NAMALWA (cell line): ENCODE measurements around the gene KSR1.

Source experiments
- DNase-seq: peaks from one replicate; pipeline ENCODE4 v3.0.0-alpha.2; 2015; ENCODE audit warnings: low spot score

The KSR1 gene

DNA sequence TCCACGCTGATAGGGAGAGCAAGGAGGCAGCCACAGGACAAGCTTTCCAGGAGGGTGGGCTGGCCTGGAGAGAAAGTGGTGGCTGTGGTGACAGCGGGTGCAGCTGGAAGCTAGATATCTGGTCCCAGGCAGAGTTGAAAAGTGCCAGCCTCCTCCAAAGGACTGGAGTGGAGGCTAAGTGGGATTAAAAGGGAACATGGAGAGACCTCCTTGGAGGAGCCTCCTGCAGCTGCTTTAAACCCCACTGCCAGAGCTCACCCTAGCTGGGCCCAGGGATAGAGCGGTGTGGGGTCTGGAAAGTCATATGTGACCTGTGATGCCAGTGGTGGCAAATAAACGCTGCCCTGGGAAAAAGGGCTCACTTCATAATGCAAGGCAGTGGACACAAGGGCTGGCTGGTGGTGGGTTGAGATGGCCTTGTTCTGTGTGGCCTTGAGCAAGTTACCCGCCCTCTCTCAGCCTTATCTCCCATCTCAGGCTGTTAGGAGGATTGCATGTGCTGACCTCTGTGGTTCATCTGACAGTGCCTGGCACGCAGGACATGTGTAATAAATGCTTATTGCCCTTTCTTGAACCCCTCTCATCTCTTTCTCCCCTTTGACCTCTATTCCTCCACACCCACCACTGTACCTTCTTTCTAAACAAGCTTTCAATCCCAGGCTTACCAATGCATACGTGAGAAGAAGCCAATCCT is 113.8 kb downstream of the KSR1 start:
- DNase-seq: no peak

DNA sequence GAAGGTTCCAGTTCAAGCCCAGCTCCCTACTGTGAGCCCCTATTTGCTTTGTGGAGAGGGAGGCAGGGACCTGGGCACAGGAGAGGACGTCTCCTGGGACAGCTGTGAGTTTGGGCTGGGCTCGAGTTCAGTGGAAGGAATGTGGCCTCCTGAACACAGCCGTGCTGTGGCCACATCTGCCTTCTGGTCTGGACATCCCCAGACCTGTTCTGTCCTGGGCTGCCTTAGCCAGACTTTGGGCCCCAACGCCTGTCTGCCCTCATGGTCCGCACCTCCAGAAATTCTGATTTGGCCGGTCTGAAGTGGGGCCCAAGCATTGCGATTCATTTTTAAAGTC is 114.3 kb downstream of the KSR1 start:
- no peak for DNase-seq

DNA sequence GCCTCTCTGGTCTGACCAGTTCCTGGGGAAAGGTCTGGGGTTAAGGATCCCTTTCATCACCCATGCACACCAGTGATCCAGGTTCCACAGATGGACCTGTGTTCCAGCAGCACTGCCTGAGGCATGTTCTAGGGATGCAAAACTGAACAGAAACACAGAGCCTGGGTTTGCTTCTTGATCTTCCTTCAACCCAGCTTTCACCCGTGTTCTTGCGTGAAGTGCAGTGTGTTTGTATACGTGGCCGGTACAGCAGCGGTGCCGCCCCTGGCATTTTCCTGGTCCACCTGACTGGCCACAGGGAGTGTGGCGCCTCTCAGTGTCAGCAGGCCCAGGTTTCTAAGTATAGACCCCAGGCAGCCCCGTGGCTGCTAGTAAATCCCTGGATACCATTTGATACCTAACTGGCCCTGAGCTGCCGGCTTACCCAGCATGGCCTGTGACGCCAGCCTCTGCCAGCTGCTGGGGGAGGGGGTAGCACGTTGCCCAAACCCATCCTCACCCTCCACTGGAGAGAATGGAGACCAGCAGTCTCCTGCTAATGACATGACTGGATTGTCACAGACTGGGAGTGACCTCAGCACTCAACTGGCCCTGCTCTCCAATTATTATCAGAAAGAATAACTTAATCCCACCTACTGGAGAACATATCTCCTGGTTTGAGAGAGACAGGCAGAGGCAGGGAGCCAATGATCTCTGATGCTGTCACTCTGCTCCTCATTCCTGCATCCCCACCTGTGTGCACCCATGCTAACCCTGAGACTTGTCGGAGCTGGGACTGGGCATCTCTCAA is 115.5 kb downstream of the KSR1 start:
- no peak for DNase-seq

DNA sequence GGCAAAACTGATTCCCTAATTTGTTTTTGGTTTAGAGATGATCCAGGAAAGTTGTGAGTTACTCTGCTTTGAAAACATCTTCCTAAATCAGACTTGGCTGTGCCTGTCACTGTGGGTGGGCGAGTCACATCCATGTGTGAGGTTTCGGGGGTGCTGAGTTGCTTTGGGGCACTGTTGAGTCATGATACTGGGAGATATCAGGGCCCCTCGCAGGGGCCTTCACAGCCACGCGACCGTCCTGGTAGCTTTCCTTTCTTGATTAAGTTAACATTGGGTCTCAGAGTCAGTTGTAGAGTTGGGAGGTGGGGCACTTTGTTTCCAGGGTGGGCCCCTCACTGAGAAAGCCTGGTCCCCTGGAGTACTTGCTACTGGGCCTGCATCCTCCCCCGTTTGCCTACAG is 116.4 kb downstream of the KSR1 start:
- DNase-seq: no peak

DNA sequence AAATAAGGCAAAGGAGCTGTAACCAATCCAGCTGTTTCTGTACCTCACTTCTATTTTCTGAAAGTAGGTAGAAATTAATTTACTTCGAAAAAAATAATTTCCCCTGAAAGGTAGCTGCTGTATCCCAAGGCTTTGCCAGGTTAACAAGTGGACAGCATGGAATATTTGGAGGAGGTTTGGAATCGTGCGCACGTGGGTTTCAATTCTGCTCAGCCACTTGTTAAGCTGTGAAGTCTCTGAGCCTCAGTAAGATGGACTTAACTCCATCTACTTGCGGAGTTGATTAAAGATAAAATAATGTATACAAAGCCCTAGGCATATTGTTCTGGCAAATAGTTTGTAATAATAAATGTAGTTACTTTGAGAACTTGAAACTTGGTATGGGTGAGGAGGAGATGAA is 117.3 kb downstream of the KSR1 start:
- DNase-seq: no peak

DNA sequence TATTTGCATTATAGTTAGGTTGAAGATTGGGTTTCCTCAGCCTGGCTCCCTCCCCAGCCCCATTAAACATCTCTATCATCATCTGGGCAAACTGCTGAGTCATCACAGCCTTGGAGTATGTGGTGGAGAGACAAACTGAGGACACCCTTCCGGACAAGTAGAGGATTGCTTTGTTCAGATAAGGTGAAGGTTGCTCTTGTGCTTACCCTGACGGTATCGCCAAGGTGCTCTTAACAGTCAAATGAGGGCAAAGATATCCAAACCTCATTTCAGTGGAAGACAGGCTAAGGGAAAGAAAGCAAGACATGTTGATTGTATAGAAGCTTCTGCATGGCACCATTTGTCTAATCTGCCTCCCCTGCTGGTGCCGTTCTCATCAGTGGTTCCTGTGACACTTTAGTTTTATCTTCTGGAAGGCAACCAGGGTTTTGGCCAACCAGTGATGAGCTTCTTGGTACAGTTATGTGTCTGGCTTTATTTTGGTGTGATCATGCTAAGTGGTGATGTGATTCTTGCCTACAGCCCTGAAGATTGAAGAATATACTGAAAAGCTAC is 117.8 kb downstream of the KSR1 start:
- no peak for DNase-seq

DNA sequence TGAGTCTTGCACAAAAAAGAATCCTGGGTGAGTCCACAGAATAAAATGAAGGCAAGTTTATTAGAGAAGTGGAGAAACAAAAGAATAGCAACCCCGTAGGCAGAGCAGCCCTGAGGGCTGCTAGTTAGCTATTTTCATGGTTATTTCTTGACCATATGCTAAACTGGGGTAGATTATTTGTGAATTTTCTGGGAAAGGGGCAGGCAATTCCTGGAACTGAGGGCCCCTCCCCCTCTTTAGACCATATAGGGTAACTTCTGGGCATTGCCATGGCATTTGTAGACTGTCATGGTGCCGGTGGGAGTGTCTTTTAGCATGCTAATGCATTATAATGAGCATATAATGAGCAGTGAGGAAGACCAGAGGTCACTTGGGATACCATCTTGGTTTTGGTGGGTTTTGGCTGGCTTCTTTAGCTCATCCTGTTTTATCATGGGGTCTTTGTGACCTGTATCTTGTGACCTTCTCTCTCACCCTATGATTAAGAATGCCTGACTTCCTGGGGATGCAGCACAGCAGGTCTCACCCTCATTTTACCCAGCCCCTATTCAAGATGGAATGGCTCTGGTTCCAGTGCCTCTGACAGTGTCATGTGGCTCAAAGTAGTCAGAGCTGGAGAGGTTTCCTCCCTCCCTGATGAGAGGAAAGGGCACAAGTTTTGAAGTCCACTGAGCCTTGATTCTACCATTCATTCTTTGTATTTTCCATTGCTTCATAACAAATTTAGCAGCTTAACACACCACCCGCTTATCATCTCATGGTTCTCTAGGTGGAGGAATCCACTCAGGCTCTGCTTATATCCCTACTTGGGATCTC is 119.1 kb downstream of the KSR1 start:
- no peak for DNase-seq

DNA sequence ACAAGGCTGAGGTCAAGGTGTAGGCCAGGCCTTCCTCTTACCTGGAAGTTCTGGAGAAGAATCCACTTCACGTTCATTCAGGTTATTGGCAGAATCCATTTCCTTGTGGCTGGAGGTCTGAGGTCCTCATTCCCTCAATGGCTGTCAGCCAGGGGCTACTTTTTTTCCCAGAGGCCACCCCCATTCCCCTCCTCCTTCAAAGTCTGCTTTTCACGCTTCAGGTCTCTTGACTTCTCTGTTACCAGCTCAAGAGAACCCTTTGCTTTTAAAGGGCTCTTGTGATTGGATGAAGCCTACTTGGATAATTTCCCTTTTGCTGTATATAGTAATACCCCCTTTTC is 119.6 kb downstream of the KSR1 start:
- no peak for DNase-seq

DNA sequence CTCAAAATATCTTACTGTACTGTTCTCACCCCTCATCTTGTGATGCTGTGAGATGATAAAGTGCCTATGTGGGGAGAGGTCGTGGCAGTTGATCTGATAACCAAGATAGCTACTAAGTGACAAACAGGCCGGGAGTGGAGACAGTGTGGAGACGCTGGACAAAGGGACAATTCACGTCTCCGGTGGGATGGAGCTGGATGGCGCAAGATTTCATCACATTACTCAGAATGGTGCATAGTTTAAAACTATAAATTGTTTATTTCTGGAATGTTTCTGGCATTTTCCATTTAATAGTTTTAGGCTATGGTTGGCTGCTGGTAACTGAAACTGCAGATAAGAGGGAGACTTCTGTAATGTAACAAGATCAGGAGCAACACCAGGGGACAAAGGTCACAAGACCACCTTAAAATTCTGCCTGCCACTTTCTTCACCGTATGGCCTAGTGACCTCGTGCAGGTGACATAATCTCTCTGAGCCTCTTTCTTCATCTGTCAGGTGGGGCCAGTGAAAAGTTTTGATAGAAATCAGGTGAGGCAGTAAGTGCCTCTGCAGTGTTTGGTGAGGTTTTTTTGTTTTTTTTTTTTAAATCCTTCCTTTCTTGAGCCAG is 120.3 kb downstream of the KSR1 start:
- no peak for DNase-seq

DNA sequence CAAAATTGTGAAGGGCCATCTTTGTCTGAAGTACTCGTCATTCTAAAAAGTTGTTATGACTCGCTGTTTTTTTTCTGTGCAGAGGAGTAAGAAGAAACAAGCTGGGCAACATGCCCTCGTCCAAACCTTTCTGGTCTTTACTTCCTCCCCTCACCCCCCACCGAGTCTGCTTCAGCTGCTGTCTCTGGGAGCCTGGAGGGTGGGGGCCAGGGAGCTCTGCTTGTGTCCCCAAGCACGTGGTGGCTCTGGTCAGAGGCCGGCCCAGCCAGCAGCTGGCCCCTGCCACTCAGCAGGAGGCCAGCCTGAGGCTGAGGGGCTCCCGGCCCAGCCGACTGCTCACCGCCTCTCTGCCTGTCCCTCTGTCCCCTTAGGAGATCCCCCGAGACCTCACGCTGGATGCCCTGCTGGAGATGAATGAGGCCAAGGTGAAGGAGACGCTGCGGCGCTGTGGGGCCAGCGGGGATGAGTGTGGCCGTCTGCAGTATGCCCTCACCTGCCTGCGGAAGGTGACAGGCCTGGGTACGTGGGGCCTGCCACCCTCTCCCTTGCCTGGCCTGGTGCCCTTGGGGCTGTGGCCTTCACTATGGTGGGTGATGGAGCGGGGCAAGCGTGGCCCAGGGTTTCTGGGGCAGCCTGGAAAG is 121.0 kb downstream of the KSR1 start:
- no peak for DNase-seq

DNA sequence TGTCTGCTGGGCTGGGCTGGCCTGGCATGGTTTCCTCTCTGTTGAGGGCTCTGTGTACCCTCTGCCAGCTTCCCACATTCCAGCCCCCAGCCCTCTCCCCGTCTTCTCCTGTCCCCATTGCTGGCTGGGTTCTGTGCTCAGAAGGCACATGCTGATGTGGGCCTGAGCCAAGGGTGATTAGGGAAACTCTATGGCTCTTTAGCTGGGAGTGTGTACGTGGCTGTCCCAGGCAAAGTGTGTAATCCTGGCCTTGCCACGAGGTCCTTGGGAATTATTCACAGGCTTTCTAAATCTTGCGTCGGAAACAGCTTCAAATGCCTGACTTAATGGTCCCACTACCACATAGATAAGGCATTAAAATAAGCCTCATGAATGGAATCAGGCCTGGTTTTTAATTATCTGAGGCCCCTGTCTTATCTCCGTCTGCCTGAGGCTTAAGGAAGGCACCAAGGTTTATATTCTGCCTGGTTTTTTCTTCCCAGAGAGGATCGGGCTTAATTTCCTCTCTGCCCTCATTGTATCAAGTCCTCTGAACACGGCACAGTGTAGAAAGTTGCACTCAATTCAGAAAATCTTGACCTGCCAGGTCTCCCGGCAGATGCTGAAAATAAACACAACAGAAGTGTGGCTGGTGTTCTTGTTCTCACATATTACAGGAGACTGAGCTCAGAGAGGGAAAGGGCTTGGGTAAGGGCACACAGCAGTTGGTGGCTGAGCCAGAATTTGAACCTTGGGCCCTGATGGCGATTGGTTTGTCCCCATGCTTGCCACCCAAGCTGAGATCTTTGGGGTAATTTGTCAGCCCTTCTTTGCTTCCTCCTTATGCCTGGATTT is 121.9 kb downstream of the KSR1 start:
- no peak for DNase-seq

DNA sequence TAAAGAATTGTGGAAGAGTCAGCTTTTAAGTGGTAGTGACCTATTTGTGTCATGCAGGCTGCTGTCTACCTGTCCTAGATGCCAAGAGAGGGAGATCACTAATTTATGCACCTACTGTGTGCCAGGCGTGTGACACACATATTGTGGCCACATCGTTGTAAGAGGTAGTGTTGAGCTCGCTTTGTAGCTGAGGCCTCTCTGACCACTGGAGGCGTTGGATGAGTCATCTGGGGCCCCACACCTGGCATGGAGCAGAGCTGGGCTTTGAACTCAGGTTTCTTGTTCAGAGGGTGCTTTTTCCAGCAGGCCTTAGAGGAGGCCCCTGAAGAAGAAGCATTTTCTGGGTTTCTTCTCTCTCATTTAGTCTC is 122.5 kb downstream of the KSR1 start:
- no peak for DNase-seq

DNA sequence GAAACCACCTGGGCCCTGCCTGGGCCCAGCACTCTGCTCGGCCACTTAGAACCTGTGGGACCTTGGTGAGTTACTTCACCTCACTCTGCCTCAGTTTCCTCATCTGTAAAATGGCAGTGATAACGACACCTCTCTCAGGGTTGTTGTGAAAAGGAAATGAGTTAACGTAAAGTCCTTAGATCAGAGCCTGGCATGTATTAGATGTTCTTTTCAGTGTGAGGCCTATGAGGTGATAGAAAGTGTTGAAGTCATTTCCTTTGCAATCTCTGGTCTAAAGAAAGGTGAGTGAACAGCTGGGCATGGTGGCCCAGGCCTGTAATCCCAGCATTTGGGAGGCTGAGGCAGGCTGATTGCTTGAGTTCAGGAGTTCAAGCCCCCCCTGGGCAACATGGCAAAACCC is 123.1 kb downstream of the KSR1 start:
- DNase-seq: no peak

DNA sequence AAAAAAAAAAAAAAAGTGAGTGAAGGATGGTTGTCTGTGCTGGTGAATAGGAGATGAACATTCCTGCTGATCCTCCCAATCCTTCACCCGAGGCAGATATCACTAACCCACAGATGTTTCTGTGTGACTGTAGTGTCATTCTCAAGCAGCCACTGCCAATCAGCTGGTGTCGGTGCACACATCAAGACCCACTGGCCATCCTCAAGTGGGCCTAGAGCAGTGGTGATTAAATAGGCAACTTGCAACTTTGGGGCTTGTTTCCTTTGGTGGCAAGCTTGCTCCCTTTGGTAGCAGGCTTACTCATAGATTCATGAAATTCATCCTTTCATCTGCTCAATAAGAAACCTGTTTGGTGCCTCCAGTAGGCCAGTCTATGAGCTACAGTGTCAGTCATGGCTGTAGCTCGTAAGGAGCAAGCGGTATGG is 123.7 kb downstream of the KSR1 start:
- no peak for DNase-seq

DNA sequence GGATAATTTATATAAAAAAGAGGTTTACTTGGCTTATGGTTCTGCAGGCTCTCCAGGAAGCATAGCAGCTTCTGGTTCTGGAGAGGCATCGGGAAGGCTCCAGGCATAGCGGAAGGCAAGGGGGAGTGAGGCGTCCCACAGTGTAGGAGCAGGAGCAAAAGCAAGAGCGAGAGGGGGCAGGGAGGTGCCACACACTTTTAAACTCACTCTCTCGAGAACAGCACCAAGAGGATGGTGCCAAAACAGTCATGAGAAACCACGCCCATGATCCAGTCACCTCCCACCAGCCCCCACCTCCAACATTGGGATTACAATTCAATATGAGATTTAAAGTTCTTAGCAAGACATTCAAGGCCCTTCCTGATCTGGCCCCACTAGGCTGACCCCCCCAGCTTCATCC is 124.8 kb downstream of the KSR1 start:
- no peak for DNase-seq

DNA sequence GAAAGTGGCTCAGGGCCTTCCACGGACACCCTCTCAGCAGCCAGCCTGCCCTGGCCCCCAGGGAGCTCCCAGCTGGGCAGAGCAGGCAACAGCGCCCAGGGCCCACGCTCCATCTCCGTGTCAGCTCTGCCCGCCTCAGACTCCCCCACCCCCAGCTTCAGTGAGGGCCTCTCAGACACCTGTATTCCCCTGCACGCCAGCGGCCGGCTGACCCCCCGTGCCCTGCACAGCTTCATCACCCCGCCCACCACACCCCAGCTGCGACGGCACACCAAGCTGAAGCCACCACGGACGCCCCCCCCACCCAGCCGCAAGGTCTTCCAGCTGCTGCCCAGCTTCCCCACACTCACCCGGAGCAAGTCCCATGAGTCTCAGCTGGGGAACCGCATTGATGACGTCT is 126.4 kb downstream of the KSR1 start:
- no peak for DNase-seq

DNA sequence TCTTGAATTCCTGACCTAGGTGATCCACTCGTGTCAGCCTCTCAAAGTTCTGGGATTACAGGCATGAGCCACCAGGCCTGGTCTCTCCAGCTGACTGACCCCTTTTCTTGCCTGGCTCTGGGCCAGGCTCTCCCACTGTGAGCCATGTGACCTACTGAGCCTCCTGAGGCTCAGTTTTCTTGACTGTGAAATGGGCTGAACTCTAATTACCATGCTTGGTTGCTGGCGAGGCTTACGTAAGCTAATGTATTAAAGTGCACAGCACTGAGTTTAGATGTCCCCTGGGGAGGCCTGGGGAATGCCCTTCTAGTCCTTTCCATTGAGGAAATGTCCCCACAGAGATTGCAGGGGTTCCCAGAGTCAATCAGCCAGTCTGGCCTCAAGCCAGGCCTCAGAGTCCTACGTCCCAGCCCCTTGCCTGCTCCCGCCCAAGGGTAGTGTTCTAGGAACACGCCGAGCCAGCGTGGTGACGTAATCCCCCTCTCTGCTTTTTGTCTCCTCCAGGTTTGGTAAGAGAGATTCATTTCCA is 129.0 kb downstream of the KSR1 start:
- DNase-seq: no peak

DNA sequence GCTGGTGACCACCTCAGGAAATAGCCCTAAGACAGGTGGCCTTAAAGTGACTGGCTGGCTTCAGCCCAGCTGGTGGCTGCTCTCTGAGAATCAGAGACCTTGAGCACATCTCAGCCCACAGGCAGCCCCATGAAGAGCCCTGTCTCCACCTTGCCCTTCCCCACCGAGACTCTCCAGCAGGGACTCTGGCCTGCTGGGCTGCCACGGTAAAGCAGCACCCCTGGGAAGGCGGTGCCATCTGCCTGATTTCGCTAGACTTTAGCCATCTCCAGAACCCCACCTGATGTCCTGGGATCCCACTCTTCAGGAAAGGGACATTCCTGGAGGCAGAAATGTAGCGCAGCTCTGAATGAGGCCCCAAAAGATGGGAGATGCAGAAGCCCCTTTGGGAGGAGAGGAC is 129.5 kb downstream of the KSR1 start:
- DNase-seq: no peak

DNA sequence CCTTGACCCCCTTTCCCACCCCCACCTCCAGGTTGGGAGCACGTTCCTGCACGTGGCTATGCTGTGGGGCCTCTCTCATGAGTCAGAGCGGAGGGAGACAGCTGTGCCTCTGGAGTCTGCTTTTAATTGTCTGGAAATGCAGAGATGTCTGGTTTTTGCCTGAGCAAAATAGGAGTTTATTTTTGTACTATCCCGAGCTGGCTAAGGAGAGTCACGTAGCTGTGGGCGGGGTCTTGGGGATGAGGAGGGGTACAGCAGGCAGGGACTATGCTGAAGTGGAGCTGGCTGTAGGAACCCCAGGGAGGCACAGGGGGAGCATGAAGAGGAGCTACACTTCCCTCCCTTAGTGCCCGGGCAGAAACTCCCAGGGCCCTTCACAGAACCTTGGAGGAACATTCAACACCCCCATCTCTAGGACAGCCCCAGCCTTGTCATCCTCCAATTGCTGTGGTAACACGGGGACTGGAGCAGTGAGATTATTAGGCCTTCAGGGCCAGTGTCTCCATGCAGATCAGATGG is 130.0 kb downstream of the KSR1 start:
- DNase-seq: no peak

DNA sequence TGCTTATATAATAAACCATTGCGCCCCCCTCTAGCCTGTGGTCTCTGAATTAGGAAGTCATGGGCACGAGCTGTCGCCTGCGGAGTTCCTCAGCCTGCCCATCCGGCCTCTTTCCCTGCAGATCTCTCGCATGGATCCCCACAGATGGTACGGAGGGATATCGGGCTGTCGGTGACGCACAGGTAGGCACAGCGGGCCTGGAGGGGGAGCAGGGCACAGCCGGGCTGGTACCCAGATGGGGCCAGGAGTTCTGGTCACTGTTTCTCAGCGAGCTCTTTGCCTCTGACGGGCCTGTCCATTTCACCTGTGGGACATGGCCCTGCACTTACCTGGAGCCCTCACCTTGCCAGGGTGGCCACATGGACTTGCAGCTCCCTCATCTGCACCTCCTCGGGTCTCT is 132.1 kb downstream of the KSR1 start:
- DNase-seq: no peak

DNA sequence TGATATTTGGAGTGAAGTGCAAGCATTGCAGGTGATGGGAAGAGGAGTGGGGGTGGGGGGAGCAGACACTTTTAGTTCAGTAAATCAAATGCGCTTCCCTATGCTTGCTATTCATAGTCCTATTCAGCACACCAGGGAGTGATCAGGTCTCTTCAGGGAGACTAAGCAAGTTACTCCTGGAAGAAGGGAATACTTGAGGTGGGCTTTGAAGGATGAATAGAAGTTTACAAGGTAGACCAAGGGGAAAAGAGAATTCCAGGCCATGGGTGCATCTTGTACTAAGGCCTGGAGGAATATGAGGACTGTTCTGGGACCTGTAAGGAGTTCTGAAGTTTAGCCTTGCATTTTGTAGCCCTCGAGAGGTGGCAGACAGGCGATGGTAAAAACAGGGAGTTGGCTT is 134.6 kb downstream of the KSR1 start:
- DNase-seq: no peak
